K562 (cell line): ENCODE measurements around the gene CD244. TPM values are rescaled to one million over a fixed set of nuclear protein-coding genes. Genes with fewer than 3 reads are reported as not detected.

Experiments used
- ATAC-seq: fragments of 200-7000 bp; cut with Tn5 transposase; 3 replicates; pipeline ENCODE4 v1.9.1; 2020; ENCODE audit warnings: moderate library complexity
- BruUV-seq: library from RNA; stranded (reverse); fragments of 400-500 nt; replicated peaks from 2 replicates; lab custom pipeline; 2021; lab: Mats Ljungman, UMichigan
- CTCF ChIA-PET: fragments of 300-600 bp; formaldehyde crosslinking; extraction: SDS; loops from one replicate; lab custom pipeline; 2021; ENCODE audit warnings: low intra/inter-chr PET ratio; lab: Yijun Ruan, JAX
- POLR2A ChIA-PET: fragments of 300-600, 350-650 bp; sonication (Branson Sonifier 250); formaldehyde crosslinking; extraction: SDS; loops from one replicate; lab custom pipeline; 2021; ENCODE audit warnings: antibody characterized with exemption, inconsistent platforms; lab: Yijun Ruan, JAX
- DNase-seq, 4 experiments: peaks; one replicate each; pipeline versions ENCODE4 v3.0.0 to v3.0.0-alpha.2; 2011 to 2018; ENCODE audit warnings: low spot score in 3 of 4, mixed read lengths in 3 of 4; ENCODE audit errors: extremely low read depth in 1 of 4
- FAIRE-seq: peaks from 2 replicates; lab custom pipeline; 2011; peaks lifted over from hg19 to GRCh38; lab: Jason Lieb, UNC
- H2AFZ ChIP-seq: 2 replicates; pipeline ENCODE4 v1.6.0; 2011; ENCODE audit warnings: low read depth, low read length, control low read depth, inconsistent platforms
- H3K27ac ChIP-seq: fragments of 200-600 bp; 3 replicates; pipeline ENCODE4 v1.8.0; 2011; ENCODE audit warnings: low read depth, mild to moderate bottlenecking, control low read depth, inconsistent platforms, low read length, moderate library complexity, mixed read lengths; ENCODE audit errors: extremely low read depth
- H3K27me3 ChIP-seq, 2 experiments: fragments of 300-600 bp in 1 of 2; 2 replicates in 1 of 2; 3 replicates in 1 of 2; pipeline versions ENCODE4 v1.6.0 to v1.8.0; 2011; ENCODE audit warnings: inconsistent platforms in 2 of 2, low read length in 2 of 2, mild to moderate bottlenecking in 1 of 2, mixed read lengths in 1 of 2, moderate library complexity in 1 of 2; ENCODE audit not compliant: control insufficient read depth in 2 of 2, insufficient read depth in 2 of 2
- H3K36me3 ChIP-seq: fragments of 300-600 bp; 3 replicates; pipeline ENCODE4 v1.8.0; 2011; ENCODE audit warnings: mild to moderate bottlenecking, low read length, inconsistent platforms; ENCODE audit not compliant: control insufficient read depth, insufficient read depth
- H3K4me1 ChIP-seq, 2 experiments: fragments of 200-600 bp in 1 of 2; replicated peaks in 1 of 2; 2 replicates in 1 of 2; 3 replicates in 1 of 2; pipeline versions ENCODE4 v1.5.1 to v1.8.0; 2011; ENCODE audit warnings: inconsistent platforms in 2 of 2, low read length in 2 of 2, mild to moderate bottlenecking in 1 of 2, mixed read lengths in 1 of 2, moderate library complexity in 1 of 2; ENCODE audit not compliant: control insufficient read depth in 2 of 2, insufficient read depth in 2 of 2
- H3K4me2 ChIP-seq: 2 replicates; pipeline ENCODE4 v1.6.1; 2011; ENCODE audit warnings: low read length, control low read depth, inconsistent platforms, mixed read lengths; ENCODE audit not compliant: insufficient read depth
- H3K4me3 ChIP-seq: fragments of 200-600 bp; sonication (generic), shearing (Covaris generic); 2 replicates; pipeline ENCODE4 v1.5.1; 2016; ENCODE audit warnings: control low read depth, inconsistent platforms
- H3K79me2 ChIP-seq: fragments of 200-600 bp; 3 replicates; pipeline ENCODE4 v1.8.0; 2011; ENCODE audit warnings: low read length, inconsistent platforms; ENCODE audit not compliant: control insufficient read depth, insufficient read depth
- H3K9ac ChIP-seq, 2 experiments: 2 replicates each; pipeline versions ENCODE4 v1.6.0 to v1.6.1; 2011; ENCODE audit warnings: low read depth in 2 of 2, low read length in 2 of 2, control low read depth in 1 of 2, inconsistent platforms in 1 of 2, mild to moderate bottlenecking in 1 of 2, mixed read lengths in 1 of 2; ENCODE audit not compliant: insufficient read depth in 1 of 2
- H3K9me1 ChIP-seq: one replicate; pipeline ENCODE4 v1.6.0; 2011; ENCODE audit warnings: inconsistent platforms, mild to moderate bottlenecking, low read length, moderate library complexity; ENCODE audit not compliant: control insufficient read depth, insufficient read depth
- H3K9me3 ChIP-seq: replicated peaks from 2 replicates; pipeline ENCODE4 v1.5.1; 2011; ENCODE audit warnings: low read depth, low read length, inconsistent platforms; ENCODE audit not compliant: control insufficient read depth, insufficient read depth
- H4K20me1 ChIP-seq: replicated peaks from 2 replicates; pipeline ENCODE4 v1.6.1; 2011; ENCODE audit warnings: low read length, inconsistent platforms, mixed read lengths; ENCODE audit not compliant: control insufficient read depth, insufficient read depth
- KAT2B ChIP-seq: IDR thresholded peaks from one replicate; pipeline ENCODE4 v1.6.1; 2012; ENCODE audit warnings: low read depth, mild to moderate bottlenecking, control low read depth, inconsistent platforms, low read length, moderate library complexity
- MYC ChIP-seq, 2 experiments: fragments of 250-450 bp in 1 of 2; sonication (Bioruptor Pico) in 1 of 2; IDR thresholded peaks; 2 replicates each; pipeline versions ENCODE4 v1.5.1 to v1.6.1; 2012 to 2021; ENCODE audit warnings: low read depth in 2 of 2, borderline replicate concordance in 1 of 2, improper control_type of control experiment in 1 of 2, low read length in 1 of 2, mild to moderate bottlenecking in 1 of 2, moderate library complexity in 1 of 2
- PRMT5 ChIP-seq: sonication (generic); formaldehyde crosslinking; IDR thresholded peaks from 2 replicates; pipeline ENCODE4 v1.5.0; 2020; ENCODE audit warnings: missing genetic modification reagents
- PTRF ChIP-seq: fragments of 450-650 bp; IDR thresholded peaks from 2 replicates; pipeline ENCODE4 v1.6.1; 2016; ENCODE audit warnings: mild to moderate bottlenecking, missing genetic modification characterization, missing compliant biosample characterization
- SAFB2 ChIP-seq: fragments of 200-400 bp; formaldehyde crosslinking; IDR thresholded peaks from 2 replicates; pipeline ENCODE4 v1.6.1; 2018; ENCODE audit warnings: borderline replicate concordance, low read length, low read depth, moderate library complexity; ENCODE audit not compliant: severe bottlenecking
- WHSC1 ChIP-seq: IDR thresholded peaks from one replicate; pipeline ENCODE4 v1.6.1; 2012; ENCODE audit warnings: low read length, control low read depth, inconsistent platforms
- ZNF239 ChIP-seq: fragments of 250-450 bp; sonication (Bioruptor Pico); IDR thresholded peaks from 2 replicates; pipeline ENCODE4 v1.4.0; 2020; ENCODE audit warnings: mild to moderate bottlenecking
- ZNF431 ChIP-seq: sonication (generic); formaldehyde crosslinking; IDR thresholded peaks from 2 replicates; pipeline ENCODE4 v1.8.0; 2022; ENCODE audit warnings: mild to moderate bottlenecking, missing genetic modification reagents
- WGBS: fragments of 100-300 bp; shearing (Covaris generic); methylation state at CpG from one replicate; pipeline ENCODE4 v1.1.6; 2016; ENCODE audit warnings: low coverage, mixed read lengths; ENCODE audit not compliant: insufficient coverage; ENCODE audit errors: missing lambda C conversion rate; 5-methylcytosine and 5-hydroxymethylcytosine counted together
- in situ Hi-C: fragments of 300-500 bp; cut with MboI; formaldehyde crosslinking; loops from 4 replicates; pipeline ENCODE4 v1.15.0; 2018; ENCODE audit warnings: inconsistent platforms, mixed read lengths
- intact Hi-C: fragments of 100-400 bp; cut with micrococcal nuclease; formaldehyde crosslinking; loops from 2 replicates; pipeline ENCODE4 v1.14.2; 2022
- polyA plus RNA-seq, 8 experiments: library from polyadenylated mRNA; depleted of rRNA in 4 of 8; stranded (reverse) in 5 of 8; unstranded in 3 of 8; fragments of >200 nt; fragmentation: Nextera tagmentation in 2 of 8; fragmentation: Illumina TruSeq in 1 of 8; extraction: Ambion mirVana in 2 of 8; extraction: Trizol in 1 of 8; gene quantifications; 2 replicates each; pipeline versions ENCODE4 v1.2.1 to v1.2.3, GENCODE V29; 2011 to 2014; ENCODE audit warnings: inconsistent platforms in 1 of 8, missing spikeins in 1 of 8
- total RNA-seq, 7 experiments: library from RNA; depleted of rRNA in 6 of 7; stranded (reverse); fragments of >200 nt in 6 of 7; fragmentation: Illumina TruSeq in 2 of 7; extraction: Trizol in 2 of 7; gene quantifications; 2 replicates each; pipeline versions ENCODE4 v1.2.1 to v1.2.3, GENCODE V29; 2011 to 2021; ENCODE audit warnings: low replicate concordance in 1 of 7
- TF ChIP-seq, protein P1 (sequence below): fragments of 450-650 bp; conservative IDR thresholded peaks from 2 replicates; pipeline ENCODE4 v1.6.1; 2016; ENCODE audit warnings: missing genetic modification characterization, low read depth, mild to moderate bottlenecking, missing compliant biosample characterization, moderate library complexity
- TF ChIP-seq, protein P2 (sequence below): fragments of 250-450 bp; sonication (Bioruptor Pico); IDR thresholded peaks from 2 replicates; pipeline ENCODE4 v1.5.0; 2020; ENCODE audit warnings: mild to moderate bottlenecking, borderline replicate concordance
- TF ChIP-seq, protein P3 (sequence below), 2 experiments: IDR thresholded peaks in 1 of 2; conservative IDR thresholded peaks in 1 of 2; 2 replicates each; pipeline ENCODE4 v1.6.1; 2016; ENCODE audit warnings: low read depth in 2 of 2, mild to moderate bottlenecking in 1 of 2, missing compliant biosample characterization in 1 of 2, missing genetic modification characterization in 1 of 2, moderate library complexity in 1 of 2

Gene CD244
- total and polyA plus RNA-seq, 9 of the 15 experiments (the other 6 are each of a cell fraction or from before 2014, with no cell fraction given) = not detected

DNA sequence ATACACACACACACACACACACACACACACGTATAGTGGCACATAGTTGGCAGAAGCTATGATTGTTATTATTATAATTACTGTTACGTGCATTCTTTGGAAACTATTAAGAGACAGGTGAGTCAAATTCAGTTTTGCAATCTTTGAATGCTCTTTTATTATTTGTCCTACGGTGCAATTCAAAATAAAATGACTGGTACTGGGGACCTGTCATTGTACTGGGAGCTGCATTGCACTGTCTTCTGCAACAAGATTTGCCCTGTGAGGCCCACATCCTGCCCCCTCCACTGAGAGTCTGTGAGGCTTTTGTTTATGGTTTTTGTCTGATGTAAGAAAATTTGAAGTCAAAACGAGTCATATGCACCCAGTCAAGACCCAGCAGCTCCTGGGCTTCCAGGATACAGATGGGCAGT is 64.8 kb downstream of the CD244 start:
- H3K79me2 ChIP-seq = no peaks in the 10 kb centered on the region
- FAIRE-seq (no peak), ATAC-seq (no peak), DNase-seq (no peak)
- H2AFZ ChIP-seq = no peak overlapping the region
- peaks cover 5 to 28% of the 10 kb centered on the region in 2 experiments; a peak in 4 of 5 replicates for H3K27me3 ChIP-seq
- 0% methylated on average over 4 of the region's 4 CpGs for WGBS
- intact Hi-C loops = no loop called here
- H3K9ac ChIP-seq = no peak overlapping the region
- ChIA-PET POLR2A (interaction anchor here (0.5 to 1.2 kb wide), 3 partner anchors 16 to 326 kb away, joined by 3 to 4 read pairs (median 3); no protein-coding TSS in a partner anchor), CTCF (no interaction called here)
- H3K9me1 ChIP-seq = no peaks in the 10 kb centered on the region
- peaks cover 0 to 8% of the 10 kb centered on the region in 2 experiments; a peak in 1 of 5 replicates for H3K4me1 ChIP-seq
- no peaks in the 10 kb centered on the region; the same call in 1 of the 2 replicates for H4K20me1 ChIP-seq
- no peaks in the 10 kb centered on the region for H3K9me3 ChIP-seq
- no peaks in the 10 kb centered on the region for H3K36me3 ChIP-seq
- BruUV-seq = no TSS peak
- no peak overlapping the region for H3K4me3 ChIP-seq
- H3K4me2 ChIP-seq = no peak overlapping the region
- no peak overlapping the region for H3K27ac ChIP-seq
- in situ Hi-C loops = no loop called here
- TF ChIP-seq WHSC1 (no peak), ZNF431 (no peak), ZNF239 (CRISPR knock-in tag) (no peak), PRMT5 (CRISPR knock-in tag) (no peak), SAFB2 (no peak), PTRF (tag) (no peak), KAT2B (no peak), MYC (IDR thresholded peaks at IDR 0.05; ENCODE audit: low read depth, low read length) (no peak), MYC (CRISPR knock-in tag; IDR thresholded peaks at IDR 0.05; ENCODE audit: borderline replicate concordance, low read depth) (no peak)
- TF ChIP-seq, protein P1, sequence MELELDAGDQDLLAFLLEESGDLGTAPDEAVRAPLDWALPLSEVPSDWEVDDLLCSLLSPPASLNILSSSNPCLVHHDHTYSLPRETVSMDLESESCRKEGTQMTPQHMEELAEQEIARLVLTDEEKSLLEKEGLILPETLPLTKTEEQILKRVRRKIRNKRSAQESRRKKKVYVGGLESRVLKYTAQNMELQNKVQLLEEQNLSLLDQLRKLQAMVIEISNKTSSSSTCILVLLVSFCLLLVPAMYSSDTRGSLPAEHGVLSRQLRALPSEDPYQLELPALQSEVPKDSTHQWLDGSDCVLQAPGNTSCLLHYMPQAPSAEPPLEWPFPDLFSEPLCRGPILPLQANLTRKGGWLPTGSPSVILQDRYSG (tag) = no peak
- TF ChIP-seq, protein P2, sequence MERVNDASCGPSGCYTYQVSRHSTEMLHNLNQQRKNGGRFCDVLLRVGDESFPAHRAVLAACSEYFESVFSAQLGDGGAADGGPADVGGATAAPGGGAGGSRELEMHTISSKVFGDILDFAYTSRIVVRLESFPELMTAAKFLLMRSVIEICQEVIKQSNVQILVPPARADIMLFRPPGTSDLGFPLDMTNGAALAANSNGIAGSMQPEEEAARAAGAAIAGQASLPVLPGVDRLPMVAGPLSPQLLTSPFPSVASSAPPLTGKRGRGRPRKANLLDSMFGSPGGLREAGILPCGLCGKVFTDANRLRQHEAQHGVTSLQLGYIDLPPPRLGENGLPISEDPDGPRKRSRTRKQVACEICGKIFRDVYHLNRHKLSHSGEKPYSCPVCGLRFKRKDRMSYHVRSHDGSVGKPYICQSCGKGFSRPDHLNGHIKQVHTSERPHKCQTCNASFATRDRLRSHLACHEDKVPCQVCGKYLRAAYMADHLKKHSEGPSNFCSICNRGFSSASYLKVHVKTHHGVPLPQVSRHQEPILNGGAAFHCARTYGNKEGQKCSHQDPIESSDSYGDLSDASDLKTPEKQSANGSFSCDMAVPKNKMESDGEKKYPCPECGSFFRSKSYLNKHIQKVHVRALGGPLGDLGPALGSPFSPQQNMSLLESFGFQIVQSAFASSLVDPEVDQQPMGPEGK = no peak
- TF ChIP-seq, protein P3, sequence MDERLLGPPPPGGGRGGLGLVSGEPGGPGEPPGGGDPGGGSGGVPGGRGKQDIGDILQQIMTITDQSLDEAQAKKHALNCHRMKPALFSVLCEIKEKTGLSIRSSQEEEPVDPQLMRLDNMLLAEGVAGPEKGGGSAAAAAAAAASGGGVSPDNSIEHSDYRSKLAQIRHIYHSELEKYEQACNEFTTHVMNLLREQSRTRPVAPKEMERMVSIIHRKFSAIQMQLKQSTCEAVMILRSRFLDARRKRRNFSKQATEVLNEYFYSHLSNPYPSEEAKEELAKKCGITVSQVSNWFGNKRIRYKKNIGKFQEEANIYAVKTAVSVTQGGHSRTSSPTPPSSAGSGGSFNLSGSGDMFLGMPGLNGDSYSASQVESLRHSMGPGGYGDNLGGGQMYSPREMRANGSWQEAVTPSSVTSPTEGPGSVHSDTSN (CRISPR knock-in tag; IDR thresholded peaks at IDR 0.05; ENCODE audit: low read depth) = no peak
- TF ChIP-seq, protein P3 (tag; conservative IDR thresholded peaks at IDR 0.05; ENCODE audit: low read depth) = no peak
